PC-9 (cell line): ENCODE measurements around the gene STARD13.

Experiments
- EZH2 ChIP-seq: fragments of 200-600 bp; sonication (generic); IDR thresholded peaks from 2 replicates; pipeline ENCODE4 v1.8.0; 2017; ENCODE audit warnings: antibody characterized with exemption, low read depth
- TF ChIP-seq, protein P1 (sequence below): fragments of 200-600 bp; sonication (generic); conservative IDR thresholded peaks from 2 replicates; pipeline ENCODE4 v1.6.1; 2017; ENCODE audit warnings: mixed run types, antibody characterized with exemption, mild to moderate bottlenecking, moderate library complexity

DNA sequence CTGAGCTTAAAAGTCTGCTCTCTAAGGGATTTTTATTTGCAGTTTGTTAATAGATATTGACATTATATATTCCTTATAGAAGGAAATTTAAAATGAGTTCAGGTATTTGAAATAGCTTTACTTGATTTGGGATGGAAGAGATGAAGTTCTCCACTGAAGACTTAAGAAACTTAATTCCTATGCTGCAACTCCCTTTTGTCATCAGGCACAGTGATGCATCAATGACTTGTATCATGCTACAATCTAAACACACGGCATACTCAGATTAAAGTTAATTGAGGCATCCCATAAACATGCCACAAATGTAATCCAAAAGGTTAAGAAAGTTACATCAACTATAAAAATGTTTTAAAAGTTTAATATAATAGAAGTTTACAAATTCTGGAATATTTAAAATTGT lies 109.0 kb downstream of the STARD13 start:
- TF ChIP-seq, protein P1, sequence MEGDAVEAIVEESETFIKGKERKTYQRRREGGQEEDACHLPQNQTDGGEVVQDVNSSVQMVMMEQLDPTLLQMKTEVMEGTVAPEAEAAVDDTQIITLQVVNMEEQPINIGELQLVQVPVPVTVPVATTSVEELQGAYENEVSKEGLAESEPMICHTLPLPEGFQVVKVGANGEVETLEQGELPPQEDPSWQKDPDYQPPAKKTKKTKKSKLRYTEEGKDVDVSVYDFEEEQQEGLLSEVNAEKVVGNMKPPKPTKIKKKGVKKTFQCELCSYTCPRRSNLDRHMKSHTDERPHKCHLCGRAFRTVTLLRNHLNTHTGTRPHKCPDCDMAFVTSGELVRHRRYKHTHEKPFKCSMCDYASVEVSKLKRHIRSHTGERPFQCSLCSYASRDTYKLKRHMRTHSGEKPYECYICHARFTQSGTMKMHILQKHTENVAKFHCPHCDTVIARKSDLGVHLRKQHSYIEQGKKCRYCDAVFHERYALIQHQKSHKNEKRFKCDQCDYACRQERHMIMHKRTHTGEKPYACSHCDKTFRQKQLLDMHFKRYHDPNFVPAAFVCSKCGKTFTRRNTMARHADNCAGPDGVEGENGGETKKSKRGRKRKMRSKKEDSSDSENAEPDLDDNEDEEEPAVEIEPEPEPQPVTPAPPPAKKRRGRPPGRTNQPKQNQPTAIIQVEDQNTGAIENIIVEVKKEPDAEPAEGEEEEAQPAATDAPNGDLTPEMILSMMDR: no peak
- no peak for TF ChIP-seq EZH2
